LNCAP (cell line): ENCODE measurements around the gene LYRM4.

Experiments used
- TF ChIP-seq, protein P1 (sequence below): fragments of 450-650 bp; IDR thresholded peaks from 2 replicates; pipeline ENCODE4 v1.5.1; 2017; ENCODE audit warnings: mild to moderate bottlenecking

Gene LYRM4

DNA sequence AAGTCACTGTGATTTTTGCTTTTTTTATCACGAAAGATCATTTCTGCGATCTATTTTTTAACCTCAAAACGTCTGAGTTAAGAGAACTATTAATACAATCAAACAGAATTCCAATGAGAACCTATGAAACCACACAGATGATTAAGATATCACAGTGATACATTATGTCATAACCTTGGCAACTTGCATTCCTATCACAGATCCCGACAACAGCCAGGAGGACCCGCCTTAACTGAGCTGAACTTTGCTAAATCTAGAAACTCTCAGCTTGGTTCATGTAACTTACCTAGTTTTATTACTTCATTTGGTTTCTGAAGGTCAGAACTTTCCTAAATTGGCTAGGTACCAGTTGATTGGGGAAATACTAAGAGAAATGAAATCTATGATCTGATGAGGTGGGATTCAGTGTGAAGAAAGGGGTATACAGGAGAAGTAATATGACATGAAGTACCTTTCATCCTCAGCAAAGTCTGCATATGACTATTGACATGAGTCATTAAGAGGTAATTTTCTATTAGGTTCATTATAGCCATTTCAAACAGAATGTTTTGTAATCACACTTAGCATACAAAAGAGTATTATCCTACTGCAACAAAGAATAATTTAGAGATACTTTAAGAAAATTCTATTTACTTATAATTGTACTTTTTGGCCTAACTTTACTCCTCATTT is 11.2 kb downstream of the LYRM4 start:
- TF ChIP-seq, protein P1, sequence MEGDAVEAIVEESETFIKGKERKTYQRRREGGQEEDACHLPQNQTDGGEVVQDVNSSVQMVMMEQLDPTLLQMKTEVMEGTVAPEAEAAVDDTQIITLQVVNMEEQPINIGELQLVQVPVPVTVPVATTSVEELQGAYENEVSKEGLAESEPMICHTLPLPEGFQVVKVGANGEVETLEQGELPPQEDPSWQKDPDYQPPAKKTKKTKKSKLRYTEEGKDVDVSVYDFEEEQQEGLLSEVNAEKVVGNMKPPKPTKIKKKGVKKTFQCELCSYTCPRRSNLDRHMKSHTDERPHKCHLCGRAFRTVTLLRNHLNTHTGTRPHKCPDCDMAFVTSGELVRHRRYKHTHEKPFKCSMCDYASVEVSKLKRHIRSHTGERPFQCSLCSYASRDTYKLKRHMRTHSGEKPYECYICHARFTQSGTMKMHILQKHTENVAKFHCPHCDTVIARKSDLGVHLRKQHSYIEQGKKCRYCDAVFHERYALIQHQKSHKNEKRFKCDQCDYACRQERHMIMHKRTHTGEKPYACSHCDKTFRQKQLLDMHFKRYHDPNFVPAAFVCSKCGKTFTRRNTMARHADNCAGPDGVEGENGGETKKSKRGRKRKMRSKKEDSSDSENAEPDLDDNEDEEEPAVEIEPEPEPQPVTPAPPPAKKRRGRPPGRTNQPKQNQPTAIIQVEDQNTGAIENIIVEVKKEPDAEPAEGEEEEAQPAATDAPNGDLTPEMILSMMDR: no peak

DNA sequence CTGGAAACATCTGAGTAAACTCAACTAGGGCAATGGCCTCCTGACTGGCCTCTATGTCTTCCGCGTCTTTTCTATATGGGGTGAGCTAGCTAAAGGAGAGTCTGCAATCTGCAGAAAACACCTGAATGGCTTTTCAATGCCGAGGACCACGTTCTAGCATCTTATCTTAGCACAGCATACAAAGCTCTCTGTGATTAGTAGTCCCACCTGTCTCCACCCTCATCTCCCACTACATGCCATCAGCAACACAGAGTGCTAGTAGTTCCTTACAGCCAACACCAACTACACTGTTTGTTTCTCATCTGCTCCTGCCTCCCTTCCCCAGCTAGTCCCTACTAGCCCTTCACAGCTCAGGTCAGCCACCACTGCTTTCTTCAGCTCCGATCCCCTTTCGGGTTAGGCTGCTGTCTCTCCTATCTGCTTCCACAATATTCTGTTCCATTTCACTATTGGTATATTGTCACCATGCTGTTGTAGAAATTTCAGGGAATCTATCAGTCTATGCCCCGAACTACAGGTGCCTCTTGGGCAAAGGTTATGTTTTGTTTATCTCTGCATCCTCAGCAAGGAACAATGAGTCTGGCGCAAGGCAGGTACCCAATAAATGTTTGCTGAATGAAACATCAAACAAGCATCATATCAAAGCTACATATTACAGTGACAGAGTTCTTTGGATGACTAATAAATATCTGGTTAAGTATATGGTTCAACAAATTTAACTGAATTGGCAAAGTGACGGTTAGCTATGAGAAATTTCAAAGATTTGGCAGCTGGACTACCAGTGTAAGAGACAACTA is 12.2 kb downstream of the LYRM4 start:
- TF ChIP-seq, protein P1: no peak

DNA sequence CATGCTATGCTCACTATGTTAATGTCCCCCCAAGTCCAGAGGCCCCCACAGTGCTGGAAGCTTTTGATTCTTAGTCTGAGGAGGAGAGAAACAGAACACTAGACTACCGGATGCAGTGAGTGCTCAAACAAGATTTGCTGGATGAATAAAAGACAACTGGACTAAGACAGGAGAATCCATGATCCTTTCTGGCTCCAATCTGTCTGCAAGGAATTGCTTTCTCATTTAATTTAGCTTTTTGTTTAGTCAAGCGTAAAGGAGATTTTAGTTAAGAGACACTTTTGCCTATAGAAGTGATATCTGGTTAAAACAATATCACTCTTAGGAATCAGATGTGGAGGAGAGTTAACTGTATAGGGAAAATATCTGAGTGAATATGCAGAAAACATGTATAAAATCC is 13.5 kb downstream of the LYRM4 start:
- TF ChIP-seq, protein P1: no peak

DNA sequence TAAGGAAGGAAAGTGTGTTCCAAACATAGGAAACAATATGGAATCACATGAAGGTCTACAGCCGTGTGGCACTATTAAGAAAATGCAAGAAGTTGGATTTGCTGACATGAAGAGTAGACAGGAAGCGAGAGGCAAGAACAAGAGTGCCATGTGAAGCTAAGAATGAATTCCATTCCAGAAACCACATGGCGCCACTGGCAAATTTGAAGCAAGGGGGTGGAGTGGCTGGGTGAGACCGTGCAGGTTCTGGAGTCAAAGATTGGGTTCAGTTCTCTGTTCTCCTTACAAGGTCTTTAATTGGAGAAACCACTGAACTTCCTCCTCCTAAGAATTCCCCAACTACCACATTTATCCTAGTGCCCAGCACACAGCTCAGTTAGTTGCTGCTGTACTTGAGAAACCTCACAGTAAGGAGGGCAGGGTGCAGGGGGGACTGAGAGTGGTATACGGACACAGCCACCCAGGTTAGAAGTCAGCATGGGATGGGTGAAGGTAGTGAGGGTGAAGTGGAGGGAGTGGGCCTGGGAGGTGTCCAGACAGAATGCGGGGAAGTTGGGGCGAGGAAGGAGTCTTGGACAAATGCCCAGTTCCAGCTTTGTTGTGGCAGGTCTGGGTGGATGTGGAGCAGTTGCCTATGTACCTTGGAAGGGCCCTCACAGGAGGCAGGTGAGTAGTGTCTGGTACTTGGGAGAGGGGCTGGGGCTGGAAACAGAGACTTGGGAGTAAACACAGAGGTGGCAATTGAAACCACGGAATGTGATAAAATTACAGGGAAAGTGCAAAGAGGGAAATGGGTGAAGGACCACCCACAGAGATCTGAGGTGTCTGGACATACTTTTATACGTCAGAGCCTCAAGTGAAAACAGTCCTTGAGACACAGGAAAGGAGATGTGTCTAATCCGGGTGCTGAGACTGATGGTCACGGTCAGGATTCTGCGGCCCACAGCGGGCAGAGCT is 14.3 kb downstream of the LYRM4 start:
- TF ChIP-seq, protein P1: no peak

DNA sequence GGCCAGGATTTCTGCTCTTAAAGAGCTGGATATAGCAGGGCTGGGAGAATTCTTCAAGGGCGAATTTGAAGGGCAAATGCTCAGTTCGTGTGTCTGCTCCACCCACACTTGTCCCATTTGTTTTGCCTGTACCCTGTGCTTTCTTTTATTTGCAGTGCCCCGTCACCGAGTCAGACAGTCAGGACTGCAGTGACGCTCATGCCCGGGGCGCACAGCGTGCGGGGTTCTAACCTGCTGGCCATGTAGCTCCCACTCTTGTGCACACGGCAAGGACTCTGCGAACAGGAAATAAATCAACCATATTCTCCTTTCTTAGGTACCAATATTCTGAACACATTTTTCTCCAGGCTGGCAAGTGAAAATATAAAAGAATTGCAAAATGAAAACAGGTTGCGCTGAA is 17.7 kb downstream of the LYRM4 start:
- TF ChIP-seq, protein P1: no peak

DNA sequence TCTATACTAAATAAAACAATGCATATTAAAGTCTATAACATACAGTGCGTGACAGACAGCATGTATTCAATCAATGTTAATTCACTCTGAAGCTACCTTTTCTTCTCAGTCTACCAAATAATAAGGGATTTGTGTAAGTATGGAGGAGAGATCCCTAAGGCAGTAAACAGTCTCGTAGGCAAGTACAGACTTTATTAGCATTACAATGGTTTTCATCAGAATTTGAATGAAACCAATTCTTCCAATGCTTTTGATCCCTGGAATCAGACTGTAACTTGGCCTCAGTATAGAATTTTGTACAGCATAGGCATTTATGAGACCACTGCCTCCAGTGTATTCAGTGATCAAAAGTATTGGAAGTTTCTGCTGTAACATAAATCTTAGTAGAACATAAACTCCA is 19.5 kb downstream of the LYRM4 start:
- TF ChIP-seq, protein P1: no peak

DNA sequence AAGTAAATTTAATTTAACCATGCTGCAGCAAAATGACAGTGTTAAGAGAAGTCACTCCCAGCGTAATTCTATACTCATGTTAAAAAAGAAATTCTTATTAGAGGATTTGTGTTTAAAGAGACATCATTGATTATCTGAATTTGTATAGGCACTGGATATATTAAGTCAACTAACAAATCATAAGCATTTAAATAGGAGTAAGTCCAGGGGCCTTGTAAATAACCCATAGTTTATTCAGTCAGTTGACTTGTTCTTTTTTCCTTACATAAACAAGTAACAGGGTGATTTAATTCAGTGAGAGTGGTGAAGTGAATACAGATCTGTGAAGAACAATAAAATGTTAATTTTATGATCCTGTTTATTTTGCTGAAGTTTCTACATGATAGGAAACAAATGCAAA is 22.4 kb downstream of the LYRM4 start:
- TF ChIP-seq, protein P1: no peak
